SKM-1 treated with dmso at 0.1 percent for 144 hours (cell line): ENCODE measurements around the gene ZC3H4.
"Not testable (repeated sequence)": the region's sequence is repeated elsewhere in the genome, so short reads cannot be mapped to it uniquely, and the experiment has no call there.

Experiments used
- DNase-seq: peaks from one replicate; lab custom pipeline; 2025; ENCODE audit not compliant: unreplicated experiment; lab: John Stamatoyannopoulos, UW

ZC3H4 gene

DNA sequence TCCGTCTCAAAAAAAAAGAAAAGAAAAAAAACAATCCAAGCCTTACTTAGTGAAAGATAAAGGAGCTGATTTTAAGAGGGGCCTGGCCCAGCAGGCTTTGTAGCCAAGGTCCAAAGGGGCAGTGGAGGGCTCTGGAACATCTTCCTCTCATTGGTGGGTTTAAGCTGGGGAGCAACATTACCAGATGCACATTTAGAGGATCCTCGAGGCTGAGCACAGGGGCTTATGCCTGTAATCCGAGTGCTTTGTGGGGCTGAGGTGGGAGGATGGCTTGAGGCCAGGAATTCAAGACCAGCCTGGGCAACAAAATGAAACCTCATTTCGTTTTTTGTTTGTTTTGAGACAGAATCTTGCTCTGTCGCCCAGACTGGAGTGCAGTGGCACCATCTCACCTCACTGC, 57.2 kb downstream of the ZC3H4 start:
- no peak for DNase-seq

DNA sequence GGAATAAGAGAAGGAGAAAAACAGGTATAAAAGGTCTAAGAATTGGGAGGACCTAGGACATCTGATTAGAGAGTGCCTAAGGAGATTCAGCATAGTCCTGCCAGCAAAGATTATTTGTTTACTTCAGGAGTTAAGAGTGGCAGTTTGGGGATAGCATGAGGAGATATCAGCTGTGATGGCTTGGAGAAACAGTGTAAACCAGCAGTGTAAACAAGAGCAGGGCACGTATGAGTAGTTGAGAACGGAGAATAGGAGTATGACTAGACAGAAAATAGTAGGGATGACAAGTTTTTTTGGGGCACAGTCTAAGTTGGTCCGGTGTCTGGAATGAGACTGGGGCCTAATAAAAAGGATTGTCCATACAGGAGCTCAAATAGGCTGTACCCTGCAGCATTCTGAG, 63.0 kb downstream of the ZC3H4 start:
- DNase-seq, result not testable (repeated sequence)

DNA sequence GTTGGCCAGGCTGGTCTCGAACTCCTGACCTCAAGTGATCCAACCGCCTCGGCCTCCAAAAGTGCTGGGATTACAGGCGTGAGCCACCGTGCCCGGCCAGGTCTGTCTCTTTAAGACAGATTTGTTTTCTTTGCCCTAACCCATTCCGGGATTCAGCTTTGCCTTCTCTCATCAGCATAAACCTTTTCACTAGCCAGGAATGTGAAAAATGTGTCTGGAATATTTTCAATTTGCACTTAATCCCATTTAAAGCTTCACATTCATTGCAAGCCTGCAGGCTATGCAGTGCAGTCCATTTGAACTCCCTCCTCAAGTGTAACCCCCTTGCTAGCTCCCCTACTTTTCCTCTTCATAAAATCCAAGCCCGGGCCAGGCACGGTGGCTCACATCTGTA, 64.3 kb downstream of the ZC3H4 start:
- DNase-seq, result no peak

DNA sequence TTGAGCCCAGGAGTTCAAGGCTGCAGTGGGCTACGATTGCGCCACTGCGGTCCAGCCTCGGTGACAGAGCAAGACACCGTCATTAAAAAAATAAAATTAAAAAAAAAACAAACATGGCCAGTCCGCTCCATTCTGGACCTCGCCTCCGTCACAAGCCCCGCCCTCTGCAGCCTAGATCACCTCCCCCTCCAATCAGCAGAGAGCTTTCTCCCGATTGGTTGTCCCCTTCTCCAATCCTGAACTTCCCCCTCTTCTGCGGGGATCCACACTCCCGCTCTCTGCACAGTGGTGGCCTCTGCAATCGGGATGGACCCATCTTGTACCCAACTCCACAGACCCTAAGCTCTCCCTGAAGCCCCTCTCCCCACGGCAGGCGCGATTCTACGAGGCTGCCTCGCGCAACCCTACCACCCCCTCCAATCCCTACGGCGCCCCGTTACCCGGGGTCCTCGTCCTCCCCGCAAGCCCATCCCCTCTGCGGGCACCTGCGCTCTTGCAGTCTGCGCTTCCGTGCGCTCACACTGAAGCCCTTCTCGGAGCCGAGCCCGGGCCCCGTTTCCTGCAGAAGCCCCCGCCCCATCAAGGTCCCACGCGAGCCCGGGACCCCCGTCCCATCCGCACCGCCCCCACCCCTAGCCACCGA, 65.7 kb downstream of the ZC3H4 start:
- peak; percentile 66 for DNase-seq

DNA sequence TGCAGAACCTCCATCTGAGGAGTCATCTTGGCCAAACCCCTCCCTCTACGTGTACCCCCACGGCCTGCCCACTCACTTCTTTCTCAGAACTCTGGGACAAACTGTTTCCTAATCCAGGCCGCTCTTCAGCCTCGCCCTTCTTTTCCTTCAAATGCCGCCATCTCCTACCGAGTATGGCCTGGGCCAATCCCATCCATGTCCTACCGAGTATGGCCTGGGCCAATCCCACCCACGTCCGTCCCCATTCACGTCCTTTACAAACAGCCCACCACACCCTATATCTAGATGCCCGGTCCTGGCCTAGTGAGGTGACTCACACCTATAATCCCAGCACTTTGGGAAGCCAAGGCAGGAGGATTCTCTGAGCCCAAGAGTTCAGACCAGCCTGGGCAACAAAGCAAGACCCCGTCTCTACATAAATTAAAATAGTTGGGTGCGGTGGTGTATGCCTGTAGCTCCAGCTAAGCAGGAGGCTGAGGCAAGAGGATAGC, 66.3 kb downstream of the ZC3H4 start:
- DNase-seq, result no peak

DNA sequence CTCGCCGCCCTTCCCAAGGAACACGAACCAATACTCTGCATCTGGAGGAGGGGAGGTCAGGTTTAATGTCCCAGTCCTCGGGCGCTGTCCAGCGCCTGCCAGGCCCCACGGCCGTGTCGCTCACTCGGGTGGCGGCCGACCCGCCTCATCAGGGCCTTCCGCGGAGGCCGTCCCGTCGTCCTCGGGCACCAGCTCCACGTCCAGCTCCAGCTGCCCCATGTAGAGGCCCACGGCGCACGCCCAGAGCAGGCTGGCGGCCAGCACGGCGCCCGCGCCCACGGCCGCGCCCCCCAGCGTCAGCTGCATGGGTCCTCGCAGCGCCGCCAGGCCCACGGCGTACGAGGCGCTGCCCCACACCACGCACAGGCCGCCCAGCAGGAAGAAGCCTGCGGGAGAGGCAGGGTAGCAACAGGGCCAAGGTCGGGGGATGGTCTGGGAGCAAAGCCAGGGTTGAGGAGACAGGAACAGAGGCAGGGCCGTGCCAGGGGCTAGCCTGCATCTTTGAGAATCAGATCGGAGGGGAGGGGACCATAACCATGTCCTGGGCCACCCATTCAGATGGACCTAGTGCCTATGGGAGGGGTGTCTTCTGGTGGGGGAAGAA, 67.6 kb downstream of the ZC3H4 start:
- DNase-seq, result no peak

DNA sequence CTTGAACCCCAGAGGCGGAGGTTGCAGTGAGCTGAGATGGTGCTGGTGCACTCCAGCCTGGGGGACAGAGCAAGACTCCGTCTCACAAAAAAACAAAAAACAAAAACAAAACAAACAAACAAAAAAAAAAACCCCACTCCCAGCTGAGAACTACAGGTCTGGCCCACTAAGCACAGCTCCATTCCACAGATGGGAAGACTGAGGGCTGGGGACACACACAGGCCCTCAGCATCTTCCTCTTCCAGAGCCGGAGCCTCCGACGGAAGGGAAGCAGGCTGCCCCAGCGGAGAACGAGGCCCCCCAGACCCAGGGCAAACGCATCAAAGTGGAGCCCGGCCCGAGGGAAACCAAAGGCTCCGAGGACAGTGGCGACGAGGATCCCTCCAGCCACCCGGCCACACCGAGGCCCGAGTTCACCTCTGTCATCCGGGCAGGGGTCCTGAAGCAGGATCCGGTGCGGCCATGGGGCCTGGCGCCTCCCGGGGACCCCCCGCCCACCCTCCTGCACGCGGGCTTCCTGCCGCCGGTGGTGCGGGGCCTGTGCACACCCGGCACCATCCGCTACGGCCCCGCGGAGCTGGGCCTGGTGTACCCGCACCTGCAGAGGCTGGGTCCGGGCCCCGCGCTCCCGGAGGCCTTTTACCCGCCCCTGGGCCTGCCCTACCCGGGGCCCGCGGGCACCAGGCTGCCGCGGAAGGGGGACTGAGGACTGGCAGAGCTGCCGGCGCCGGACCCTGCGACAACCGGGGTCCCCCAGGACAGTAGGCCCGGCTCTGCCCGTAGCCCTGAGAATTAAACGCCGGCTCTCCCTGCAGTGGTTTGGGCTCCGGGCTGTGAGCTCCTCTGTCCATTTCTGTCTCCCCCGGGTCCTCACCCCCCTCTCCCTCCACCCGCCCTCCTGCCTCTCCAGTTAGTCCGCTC, 68.4 kb downstream of the ZC3H4 start:
- no peak for DNase-seq

DNA sequence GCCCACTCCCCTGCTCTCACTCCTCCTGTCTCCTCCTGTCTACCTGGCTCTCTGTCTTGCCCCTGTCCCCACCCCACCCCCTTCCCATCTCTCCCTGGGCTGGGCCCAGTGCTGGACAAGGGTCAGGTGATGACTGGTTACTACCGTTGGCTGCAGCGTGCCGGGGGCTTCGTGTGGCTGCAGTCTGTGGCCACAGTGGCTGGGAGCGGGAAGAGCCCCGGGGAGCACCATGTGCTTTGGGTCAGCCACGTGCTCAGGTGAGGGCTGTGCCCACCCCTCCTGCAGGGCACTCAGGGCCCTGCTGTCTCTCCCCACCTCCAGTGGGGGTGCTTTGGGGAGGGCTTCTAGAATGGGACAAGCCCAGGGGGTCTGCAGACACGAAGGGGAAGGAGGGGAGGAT, 72.7 kb downstream of the ZC3H4 start:
- DNase-seq, result no peak

DNA sequence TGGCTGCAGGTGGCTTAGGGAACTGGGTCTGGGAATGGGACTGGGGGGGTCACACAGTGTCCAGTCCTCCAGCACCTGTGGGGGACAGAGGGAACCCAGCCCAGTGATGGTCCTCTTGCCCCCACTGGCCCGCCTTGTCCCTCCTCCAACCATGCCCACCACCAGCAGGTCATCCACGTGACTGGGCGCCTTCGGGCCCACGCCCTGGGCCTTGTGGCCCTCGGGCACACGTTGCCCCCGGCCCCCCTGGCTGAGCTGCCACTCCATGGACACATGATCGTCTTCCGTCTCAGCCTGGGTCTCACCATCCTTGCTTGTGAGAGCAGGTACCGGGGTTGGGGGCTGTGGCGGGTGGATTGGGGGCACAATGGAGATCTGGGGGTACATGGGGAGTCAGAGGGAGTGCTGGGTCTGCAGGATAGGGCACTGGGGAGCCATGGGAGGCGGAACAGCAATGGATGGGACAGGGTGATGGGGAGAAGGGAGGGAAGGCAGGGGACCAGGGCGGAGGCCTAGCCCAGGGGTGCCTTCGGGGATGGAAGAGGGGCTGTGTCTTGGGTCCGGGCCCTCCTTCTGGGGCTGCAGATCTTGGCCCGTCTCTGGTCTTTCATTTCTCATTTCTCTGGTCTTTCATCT, 74.2 kb downstream of the ZC3H4 start:
- no peak for DNase-seq

DNA sequence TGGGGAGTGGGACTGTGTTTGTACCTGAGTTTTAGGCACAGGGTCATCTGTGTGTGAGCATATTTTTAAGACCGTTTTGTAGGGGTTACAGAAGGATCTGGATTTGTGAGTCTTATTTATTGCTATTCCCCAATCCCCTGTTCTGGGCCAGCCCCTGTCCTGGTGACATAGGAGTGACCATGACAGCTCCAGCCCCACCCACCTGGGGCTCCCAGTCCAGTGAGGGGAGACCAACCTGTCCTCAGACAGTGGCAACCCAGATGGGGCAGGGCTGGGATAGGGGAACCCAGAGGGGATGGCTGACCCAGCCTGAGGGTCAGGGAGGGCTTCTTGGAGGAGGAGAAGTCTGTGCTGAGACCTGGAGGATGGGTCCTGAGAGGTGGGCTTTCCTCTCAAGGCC, 75.8 kb downstream of the ZC3H4 start:
- no peak for DNase-seq

DNA sequence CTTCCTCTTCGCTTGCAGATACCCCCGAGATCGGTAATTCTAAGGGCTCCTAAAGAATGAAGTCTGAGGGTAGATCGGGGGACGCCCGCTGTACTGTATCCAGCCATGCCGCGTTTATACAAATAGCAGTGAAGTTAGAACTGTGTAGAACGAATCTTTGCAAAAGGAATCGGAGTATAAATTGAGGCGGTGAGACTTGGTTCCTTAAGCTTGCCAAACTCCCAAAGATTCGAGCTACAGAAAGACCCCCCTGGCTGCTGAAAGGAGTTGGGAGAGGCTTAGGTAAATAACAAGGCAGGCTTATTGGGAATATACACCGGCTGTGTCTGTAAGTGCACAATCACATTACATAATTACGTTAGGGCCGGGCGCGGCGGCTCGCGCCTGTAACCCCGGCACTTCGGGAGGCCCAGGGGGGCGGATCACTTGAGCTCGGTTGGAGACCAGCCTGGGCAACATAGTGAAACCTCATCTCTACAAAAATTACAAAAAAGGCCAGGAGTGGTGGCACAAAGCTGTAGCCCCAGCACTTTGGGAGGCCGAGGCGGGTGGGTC, 77.4 kb downstream of the ZC3H4 start:
- no peak for DNase-seq

DNA sequence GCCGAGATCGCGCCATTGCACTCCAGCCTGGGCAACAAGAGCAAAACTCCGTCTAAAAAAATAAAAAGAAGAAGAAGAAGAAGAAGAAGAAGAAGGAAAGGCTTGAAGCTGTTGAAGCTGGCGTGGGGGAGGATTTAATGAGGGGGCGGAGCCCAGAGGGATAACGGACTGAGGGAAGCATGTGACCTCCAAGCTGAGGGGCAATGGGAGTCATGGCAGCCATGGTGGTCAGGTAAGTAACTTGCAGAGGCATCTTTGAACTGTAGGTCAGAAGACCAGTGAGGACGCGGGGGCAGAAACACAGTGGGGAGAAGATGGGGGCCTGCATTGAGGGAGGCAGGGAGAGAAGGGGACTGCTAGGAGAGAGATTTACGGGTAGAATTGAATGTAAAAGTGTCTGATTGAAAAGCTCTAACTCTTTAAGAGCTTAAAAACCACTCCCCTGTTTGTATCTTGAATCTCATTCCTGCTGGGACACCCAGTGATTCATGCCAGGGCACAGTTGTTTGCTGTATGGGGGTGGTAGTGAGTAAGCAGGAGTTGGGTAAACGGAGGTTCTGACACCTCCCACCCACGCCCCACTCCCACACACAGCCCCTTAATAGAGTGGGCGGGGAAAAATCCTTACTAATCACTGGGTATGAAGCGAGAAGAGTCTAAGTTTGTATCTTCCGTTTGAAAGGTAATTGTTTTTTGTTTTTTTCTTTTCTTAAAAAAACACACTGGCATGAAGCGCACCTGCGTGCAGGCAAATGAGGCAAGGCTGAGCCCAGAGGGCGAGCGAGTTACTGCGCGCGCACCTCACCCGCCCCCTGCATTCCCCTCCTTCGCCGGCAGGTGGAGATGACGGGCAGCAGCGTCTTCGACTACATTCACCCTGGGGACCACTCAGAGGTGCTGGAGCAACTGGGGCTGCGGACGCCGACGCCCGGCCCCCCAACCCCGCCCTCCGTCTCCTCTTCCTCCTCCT, 78.2 kb downstream of the ZC3H4 start:
- DNase-seq, result peak; percentile 63

DNA sequence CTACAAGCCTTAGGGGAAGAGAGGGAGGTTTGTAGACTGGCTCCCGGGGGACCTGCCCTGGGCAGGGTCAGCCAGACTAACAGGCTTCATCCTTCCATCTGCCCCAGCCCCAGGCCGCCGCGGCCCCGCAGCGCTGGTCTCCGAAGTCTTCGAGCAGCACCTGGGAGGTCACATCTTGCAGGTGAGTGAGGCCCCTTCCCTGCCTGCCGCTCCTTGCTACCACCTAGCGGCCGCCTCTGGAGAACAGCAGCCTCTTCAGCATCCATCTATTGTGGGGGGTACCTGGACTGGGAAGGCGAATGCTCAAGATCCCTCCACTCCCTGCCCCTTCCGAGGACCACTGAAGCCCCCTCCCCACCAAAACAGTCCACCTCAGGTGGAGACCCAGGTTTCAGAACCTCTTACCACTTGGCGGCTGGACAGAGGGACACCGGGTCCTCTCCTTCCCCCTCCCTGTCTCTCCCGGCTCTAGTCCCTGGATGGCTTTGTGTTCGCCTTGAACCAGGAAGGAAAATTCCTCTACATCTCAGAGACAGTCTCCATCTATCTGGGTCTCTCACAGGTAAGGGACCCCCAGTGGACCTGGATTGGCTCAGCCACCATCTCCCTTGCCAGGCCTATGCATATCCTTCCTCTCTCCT, 81.3 kb downstream of the ZC3H4 start:
- no peak for DNase-seq

DNA sequence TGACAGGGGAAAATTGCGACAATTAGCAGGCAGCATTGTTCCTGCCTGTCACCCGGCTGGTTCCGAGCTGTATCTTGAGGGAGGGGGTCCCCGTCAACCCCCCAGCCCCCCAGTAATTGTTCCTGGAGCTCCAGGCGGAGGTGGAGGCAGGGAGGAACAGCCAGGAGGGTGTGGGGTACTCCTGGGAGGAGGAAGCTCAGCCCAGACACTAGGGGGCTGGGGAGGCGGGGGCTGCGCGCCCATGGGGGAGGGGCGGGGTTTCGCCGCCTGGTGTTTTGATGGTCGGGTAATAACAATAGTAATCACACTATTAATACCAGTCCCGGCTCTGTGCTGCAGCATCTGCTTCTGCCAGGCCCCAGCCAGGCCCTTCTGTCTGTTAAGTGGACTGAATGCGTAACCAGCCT, 85.4 kb downstream of the ZC3H4 start:
- DNase-seq, result no peak

DNA sequence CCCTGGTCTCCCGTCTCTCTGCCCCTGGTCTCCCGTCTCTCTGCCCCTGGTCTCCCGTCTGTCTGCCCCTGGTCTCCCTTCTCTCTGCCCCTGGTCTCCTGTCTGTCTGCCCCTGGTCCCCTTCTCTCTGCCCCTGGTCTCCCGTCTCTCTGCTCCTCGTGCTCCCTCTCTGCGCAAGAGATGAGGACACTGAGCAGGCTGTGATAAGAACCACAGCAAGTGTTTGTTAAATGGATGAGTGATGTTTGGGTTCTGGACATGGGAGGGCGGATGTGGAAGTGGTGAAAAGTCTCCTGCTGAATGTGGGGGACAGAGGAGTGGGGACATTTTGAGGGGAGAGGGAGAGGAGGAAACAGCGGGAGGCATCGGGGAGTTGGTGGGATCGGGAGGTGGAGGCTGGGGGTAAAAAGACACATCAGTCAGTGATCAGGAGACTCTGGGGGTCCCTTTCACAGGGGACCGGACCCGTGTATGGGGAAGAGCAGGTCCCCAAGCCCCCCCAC, 85.9 kb downstream of the ZC3H4 start:
- DNase-seq, result no peak

DNA sequence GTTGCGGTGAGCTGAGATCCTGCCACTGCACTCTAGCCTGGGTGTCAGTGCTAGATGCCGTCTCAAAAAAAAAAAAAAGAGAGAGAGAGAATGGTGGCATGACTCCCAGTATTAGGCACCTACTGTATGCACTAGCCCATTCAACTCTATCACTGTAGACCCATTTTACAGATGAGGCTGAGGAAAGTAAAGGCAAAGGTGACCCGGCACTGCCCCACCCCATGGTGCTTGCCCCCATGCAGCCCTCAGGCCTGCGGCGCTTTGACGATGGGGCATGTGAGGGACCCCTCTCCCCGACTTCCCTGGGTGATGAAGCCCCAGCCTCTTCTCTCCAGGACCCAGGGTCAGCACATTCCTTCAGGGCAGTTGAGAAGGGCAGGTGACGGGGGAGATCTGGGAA, 86.7 kb downstream of the ZC3H4 start:
- DNase-seq, result no peak

DNA sequence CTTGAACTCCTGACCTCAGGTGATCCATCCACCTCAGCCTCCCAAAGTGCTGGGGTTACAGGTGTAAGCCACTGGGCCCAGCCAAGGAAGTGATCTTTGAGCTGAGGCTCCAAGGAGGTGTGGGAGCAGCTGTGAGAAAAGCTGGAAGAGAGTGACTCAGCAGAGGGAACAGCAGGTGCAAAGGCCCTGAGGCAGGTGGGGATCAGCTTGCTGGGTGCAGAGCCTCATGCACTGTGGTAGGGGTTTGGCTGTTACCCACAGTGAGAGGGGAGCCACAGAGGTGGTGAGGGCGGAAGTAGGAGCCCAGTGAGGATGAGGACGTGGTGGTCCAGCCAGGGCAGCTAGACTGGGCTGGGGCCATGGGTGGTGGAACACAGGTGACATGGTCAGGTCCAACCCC, 87.4 kb downstream of the ZC3H4 start:
- no peak for DNase-seq

DNA sequence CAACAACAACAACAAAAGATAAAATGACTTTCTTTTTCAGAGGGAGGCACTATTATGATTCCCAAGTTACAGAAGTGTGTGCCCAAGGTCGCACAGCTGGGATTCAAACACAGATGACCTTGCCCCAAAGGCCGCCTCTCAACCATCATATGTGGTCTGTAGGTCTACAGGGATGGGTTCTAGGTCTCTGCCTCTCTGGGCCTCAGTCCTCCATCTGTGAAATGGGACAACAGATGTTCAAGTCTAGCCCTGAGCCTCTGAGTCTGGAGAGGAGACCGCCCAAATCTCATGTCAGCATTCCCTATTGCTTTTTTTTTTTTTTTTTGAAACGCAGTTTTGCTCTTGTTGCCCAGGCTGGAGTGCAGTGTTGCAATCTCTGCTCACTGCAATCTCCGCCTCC, 89.1 kb downstream of the ZC3H4 start:
- DNase-seq, result no peak

DNA sequence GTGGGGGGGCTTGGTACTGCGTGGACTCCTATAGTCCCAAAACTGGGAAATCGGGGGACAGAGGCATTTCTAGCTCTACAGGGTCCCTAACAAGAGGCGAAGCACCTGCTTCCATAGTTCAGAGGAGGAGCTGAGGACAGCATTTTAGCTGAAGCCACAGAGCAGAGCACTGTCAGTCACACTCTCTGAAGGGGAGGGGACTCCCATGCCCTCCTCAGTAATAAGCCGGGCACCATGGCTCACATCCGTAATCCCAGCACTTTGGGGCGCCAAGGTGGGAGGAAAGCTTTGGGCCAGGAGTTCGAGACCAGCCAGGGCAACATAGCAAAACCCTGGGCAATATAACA, 90.2 kb downstream of the ZC3H4 start:
- no peak for DNase-seq
